SK-N-MC (cell line): ENCODE data around the gene SLC1A6.

ENCODE experiments used
- DNase-seq: peaks from one replicate; pipeline ENCODE4 v3.0.0-alpha.2; 2011; ENCODE audit warnings: low read depth, low spot score
- H3K27ac ChIP-seq: fragments of 200-600 bp; sonication (generic); 2 replicates; pipeline ENCODE4 v1.5.1; 2016; ENCODE audit warnings: mixed run types
- H3K36me3 ChIP-seq: fragments of 200-600 bp; sonication (generic); 2 replicates; pipeline ENCODE4 v1.6.1; 2017; ENCODE audit warnings: antibody characterized with exemption, low read length, mixed read lengths; ENCODE audit not compliant: insufficient read depth
- H3K4me3 ChIP-seq: fragments of 200-600 bp; sonication (generic); 2 replicates; pipeline ENCODE4 v1.5.1; 2016
- H3K9ac ChIP-seq: fragments of 200-600 bp; sonication (generic); 2 replicates; pipeline ENCODE4 v1.8.0; 2017; ENCODE audit warnings: mixed run types, mixed read lengths; ENCODE audit not compliant: insufficient read length
- H3K9me3 ChIP-seq: fragments of 200-600 bp; sonication (generic); 2 replicates; pipeline ENCODE4 v1.6.1; 2017; ENCODE audit warnings: low read depth, mild to moderate bottlenecking, antibody characterized with exemption, low read length, moderate library complexity, mixed read lengths
- EZH2 ChIP-seq: fragments of 200-600 bp; sonication (generic); IDR thresholded peaks from one replicate; pipeline ENCODE4 v1.6.1; 2017; ENCODE audit warnings: antibody characterized with exemption
- FOXP2 ChIP-seq: optimal IDR thresholded peaks from 2 replicates; pipeline ENCODE3; 2011; ENCODE audit warnings: mild to moderate bottlenecking, moderate library complexity; ENCODE audit not compliant: insufficient read depth; ENCODE audit errors: extremely low read length, control extremely low read depth
- POLR2AphosphoS5 ChIP-seq: IDR thresholded peaks from 2 replicates; pipeline ENCODE4 v1.6.1; 2012; ENCODE audit warnings: mild to moderate bottlenecking, low read depth, low read length, borderline replicate concordance

SLC1A6 gene

DNA sequence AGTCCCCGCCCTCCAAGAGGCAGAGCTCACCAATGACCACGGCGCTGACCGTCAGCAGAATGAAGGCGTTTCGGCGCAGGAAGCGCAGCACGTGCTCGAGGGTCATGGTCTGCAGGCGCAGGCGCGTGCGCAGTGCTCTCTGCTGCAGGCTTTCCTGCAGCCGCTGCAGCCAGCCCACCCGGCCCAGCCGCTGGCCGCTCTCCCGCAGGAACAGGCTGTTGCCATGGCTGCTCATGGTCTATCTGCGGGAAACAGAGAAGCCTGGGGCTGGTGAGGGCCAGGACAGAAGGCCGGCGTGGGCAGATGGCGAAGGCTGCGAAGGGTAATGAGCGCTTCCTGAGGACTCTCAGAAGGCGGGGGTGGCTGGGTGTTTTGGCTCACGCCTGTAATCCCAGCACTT is 7.0 kb downstream of the SLC1A6 start:
- Histone ChIP-seq H3K9ac (no peak overlapping the region), H3K4me3 (no peak overlapping the region), H3K36me3 (no peaks in the 10 kb centered on the region), H3K9me3 (no peaks in the 10 kb centered on the region), H3K27ac (no peak overlapping the region)
- DNase-seq, result no peak
- TF ChIP-seq EZH2, result no peak
- TF ChIP-seq FOXP2, result no peak
- TF ChIP-seq POLR2AphosphoS5, result no peak

DNA sequence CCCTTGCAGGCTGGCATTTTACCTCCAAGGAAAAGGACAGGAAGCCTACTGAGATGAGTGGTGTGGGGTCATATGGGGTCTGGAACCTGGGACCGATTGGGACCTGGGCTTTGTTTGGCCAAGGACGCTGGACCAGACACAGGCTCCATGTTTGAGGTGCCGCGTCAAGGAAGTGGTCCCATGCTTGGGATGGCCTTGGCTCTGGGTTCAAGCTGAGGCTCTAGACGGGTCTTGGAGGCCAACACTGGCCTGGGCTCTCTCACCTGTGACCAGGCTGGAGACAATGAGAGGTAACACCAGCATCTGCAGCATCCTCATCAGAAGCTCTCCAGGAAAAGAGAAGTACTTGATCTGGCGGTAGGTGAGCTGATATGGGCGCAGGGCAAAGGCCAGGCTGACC is 8.2 kb downstream of the SLC1A6 start:
- DNase-seq, result no peak
- Histone ChIP-seq H3K9ac (no peak overlapping the region), H3K9me3 (no peaks in the 10 kb centered on the region), H3K27ac (no peak overlapping the region), H3K4me3 (no peak overlapping the region), H3K36me3 (no peaks in the 10 kb centered on the region)
- TF ChIP-seq POLR2AphosphoS5, result no peak
- no peak for TF ChIP-seq EZH2
- TF ChIP-seq FOXP2, result no peak

DNA sequence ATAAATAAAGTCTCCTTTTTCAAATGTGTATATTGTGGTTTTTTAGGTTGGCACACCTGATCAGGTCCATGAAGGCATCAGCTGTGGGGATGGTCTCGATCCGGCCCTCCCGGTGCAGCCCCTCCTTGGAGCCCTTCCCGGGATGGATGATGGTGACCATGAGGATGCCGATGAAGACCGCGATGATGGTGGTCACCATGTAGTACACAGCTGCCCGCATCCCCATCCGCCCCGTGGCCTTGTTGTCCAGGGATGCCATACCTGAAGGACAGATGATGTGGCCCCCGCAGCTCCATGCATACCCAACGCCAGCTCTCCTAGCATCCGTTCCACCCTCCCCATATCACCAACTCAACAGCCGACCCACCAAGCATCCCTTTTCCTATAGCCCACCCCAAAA is 11.4 kb downstream of the SLC1A6 start:
- no peak for TF ChIP-seq EZH2
- no peak for TF ChIP-seq POLR2AphosphoS5
- no peak for TF ChIP-seq FOXP2

DNA sequence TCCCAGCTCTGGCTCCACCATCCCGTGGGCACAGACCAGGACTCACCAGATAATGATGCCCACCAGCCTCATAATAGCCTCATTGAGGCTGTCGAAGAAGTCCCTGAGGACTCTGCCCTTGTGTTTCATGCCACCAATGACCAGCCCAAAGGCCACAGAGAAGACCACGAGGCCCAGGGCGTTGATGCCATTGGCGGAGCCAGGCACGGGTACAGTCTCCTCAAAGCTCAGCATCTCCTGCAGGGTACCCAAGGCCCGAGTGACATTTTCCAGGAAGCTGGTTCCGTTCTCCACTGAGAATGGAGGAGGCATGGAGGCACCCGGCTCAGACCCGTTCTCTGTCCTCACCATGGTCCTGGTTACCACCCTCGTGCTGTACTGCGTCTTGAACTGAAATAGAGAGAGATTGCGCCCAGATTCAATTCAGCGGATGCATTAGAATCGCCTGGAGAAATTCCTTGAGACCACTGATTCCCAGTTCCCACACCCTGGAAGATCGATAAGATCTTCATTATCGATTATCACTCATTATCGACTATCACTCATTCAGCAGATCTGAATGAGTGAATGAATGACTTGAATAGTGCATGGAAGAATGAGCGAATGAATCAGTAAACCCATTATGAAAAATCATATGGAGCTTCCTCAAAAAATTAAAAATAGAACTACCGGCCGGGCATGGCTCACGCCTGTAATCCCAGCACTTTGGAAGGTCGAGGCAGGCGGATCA is 17.5 kb downstream of the SLC1A6 start:
- Histone ChIP-seq H3K9ac (no peak overlapping the region), H3K27ac (no peak overlapping the region), H3K36me3 (no peaks in the 10 kb centered on the region), H3K9me3 (no peaks in the 10 kb centered on the region), H3K4me3 (no peak overlapping the region)
- no peak for DNase-seq
- TF ChIP-seq FOXP2 (no peak), EZH2 (no peak), POLR2AphosphoS5 (no peak)

More for the DNA sequence above, 11.4 kb downstream of the SLC1A6 start:
- H3K9ac ChIP-seq, result no peak overlapping the region
- no peaks in the 10 kb centered on the region for H3K36me3 ChIP-seq
- DNase-seq, result no peak
- H3K27ac ChIP-seq, result no peak overlapping the region
- H3K9me3 ChIP-seq, result no peaks in the 10 kb centered on the region
- H3K4me3 ChIP-seq, result no peak overlapping the region

- TF ChIP-seq FOXP2 (no peak), EZH2 (no peak), POLR2AphosphoS5 (no peak)
- no peak overlapping the region for H3K9ac ChIP-seq
- DNase-seq, result no peak
- H3K9me3 ChIP-seq, result no peaks in the 10 kb centered on the region
- no peak overlapping the region for H3K27ac ChIP-seq
- H3K36me3 ChIP-seq, result no peaks in the 10 kb centered on the region
- no peak overlapping the region for H3K4me3 ChIP-seq
Observed at GRCh38 chr19:14959263-14959662, 20.4 kb downstream of the SLC1A6 start.

DNA sequence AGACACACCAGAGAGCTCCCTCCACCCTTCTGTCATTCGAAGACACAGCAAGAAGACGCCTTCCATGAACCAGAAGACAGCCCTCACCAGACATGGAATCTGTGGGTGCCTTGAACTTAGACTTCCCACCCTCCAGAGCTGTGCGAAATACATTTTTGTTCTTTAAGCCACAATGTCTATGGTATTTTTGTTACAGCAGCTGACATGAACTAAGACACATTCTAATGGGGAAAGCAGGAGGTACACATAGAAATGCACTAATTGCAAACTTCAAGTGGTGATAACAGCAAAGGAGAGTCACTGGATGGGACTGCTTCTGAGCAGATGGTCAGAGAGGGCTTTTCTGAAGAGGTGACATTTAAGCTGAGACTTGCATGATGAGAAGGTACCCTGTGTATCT is 22.2 kb downstream of the SLC1A6 start:
- no peaks in the 10 kb centered on the region for H3K36me3 ChIP-seq
- TF ChIP-seq POLR2AphosphoS5 (no peak), FOXP2 (no peak), EZH2 (no peak)
- H3K9ac ChIP-seq, result no peak overlapping the region
- no peak overlapping the region for H3K27ac ChIP-seq
- H3K4me3 ChIP-seq, result no peak overlapping the region
- DNase-seq, result no peak
- H3K9me3 ChIP-seq, result no peaks in the 10 kb centered on the region

DNA sequence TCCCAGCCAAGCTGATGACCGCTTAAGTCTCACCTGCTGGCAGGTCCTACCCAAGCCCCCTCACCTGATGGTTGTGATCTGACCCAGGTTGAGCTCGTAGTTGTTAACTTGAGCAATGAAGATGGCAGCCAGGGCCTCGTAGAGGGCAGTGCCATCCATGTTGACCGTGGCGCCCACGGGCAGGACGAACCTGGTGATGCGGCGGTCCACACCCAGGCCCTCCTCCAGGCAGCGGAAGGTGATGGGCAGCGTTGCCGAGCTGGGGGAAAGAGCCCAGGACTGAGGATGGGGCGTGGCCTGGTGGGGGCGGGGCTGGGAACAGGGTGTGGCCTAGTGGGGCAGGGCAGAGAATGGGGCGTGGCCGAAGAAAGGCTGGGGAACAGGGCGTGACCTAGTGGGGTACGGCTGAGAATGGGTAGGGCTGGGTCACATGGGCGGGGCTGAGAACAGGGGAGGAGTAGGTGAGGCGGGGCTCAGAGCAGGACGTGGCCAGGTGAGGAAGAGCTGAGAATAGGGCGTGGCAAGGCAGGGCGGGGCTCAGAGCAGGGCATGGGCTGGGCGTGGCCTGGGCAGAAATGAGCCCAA is 25.5 kb downstream of the SLC1A6 start:
- Histone ChIP-seq H3K4me3 (no peak overlapping the region), H3K9ac (no peak overlapping the region), H3K27ac (no peak overlapping the region), H3K36me3 (no peaks in the 10 kb centered on the region), H3K9me3 (no peaks in the 10 kb centered on the region)
- no peak for DNase-seq
- TF ChIP-seq EZH2 (no peak), POLR2AphosphoS5 (no peak), FOXP2 (no peak)

- Histone ChIP-seq H3K36me3 (no peaks in the 10 kb centered on the region), H3K9me3 (no peaks in the 10 kb centered on the region), H3K4me3 (no peak overlapping the region), H3K9ac (no peak overlapping the region), H3K27ac (no peak overlapping the region)
- DNase-seq, result no peak
- TF ChIP-seq EZH2 (no peak), POLR2AphosphoS5 (no peak), FOXP2 (no peak)
Observed at GRCh38 chr19:14952767-14953166, 26.9 kb downstream of the SLC1A6 start.

- Histone ChIP-seq H3K36me3 (no peaks in the 10 kb centered on the region), H3K9me3 (no peaks in the 10 kb centered on the region), H3K27ac (no peak overlapping the region), H3K4me3 (no peak overlapping the region), H3K9ac (no peak overlapping the region)
- TF ChIP-seq FOXP2 (no peak), EZH2 (no peak), POLR2AphosphoS5 (no peak)
- no peak for DNase-seq
Observed at GRCh38 chr19:14950421-14950820, 29.2 kb downstream of the SLC1A6 start.
